ENCODE data around the gene KCND3.

KCND3 gene

DNA sequence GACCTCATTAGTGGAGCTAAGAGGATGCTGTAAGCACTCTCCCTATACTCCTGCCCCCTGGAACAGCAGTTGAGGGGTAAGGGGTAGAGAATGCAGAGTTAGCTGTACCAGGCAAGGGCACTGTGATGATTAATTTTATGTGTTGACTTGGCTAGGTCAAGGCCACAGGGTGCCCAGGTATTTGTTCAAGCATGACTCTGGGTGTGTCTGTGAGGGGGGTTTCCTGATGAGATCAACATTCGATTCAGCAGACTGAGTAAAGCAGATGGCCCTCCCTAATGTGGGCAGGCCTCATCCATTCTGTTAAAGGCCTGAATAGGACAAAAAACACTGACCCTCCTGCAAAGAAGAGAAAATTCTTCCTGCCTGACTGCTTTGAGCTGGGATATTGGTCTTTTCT is 110.8 kb downstream of the KCND3 start:
- no peak for DNase-seq

DNA sequence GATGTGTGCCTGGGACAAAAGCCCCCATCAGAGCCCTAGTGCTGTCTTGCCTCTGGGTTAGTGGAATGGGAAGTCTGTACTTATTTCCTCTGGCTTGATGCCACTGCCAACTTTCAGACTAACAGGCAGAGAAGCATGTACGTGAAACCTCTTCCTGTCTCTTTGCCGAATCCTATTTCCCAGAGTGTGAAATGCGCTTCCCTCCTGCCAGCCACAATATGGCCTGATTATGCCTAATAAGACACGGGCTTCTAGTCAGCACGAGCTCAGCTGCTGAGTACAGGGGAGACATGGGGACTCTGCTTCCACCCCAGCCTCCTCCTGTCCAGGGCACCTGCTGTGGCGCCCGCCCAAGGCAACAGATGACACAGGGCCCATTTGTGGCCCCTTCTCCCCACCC is 111.4 kb downstream of the KCND3 start:
- DNase-seq, result no peak

DNA sequence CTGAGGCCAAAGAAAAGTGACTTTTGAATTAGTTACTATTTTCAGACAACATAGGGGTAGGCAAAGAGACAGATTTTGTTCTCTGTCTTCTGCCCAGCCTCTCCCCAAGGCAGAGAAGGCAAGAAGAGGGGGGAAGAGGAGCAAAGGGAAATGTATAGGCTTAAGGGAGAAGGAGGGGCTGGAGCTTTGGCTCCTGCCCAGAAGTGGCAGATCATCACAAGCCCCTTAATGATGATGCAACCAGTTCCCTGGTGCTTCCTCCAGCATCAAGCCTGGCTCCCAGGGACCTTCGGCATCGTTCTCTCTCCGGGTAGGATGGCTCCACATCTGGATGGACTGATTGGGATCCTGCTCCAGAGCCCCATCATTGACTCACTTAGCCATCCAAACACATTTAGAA is 112.8 kb downstream of the KCND3 start:
- DNase-seq, result no peak

DNA sequence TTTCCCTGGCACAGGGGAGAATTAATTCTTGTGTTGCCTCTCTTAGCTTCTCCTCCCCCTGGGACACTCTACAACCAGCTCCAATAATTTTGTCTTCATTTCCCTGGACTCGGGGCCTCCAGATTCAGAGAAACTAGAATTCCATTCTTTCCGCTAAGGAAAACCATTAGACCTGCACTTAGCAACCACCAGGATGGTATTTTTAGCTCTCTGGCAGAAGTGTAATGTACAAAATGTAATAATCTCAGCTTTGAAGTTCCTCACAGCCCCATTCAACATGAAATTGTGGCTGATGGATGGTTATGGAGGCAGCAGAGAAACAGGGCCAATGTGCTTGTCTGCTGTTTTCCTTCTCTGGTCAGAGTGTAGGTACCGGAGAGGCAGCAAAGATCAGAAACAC is 113.8 kb downstream of the KCND3 start:
- DNase-seq, result no peak

DNA sequence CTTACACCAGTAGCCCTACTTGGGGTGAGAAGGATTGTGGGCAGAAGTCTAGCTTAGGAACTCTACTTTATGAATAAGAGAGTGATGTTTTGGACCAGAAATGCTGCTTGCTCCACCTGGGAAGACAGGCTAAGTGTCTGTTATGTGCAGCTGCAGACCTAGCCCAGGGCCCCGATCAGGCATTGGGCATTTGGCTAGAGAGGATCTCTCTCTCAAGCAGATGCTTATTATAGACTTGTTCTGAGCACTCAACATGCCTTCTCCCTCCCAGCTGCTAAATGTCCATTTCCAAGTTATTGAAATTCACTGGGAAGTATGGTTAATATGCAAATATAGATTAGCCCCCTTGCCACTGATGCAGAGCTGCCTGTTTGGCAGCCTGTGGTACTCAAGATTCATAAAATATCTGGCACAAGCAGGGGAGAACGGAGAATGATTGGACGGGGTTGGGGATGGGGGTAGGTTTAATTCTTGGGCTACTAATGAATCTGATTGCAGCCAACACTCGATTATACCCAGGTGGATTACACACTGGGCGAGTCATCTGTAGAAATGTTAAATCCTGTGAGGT is 115.9 kb downstream of the KCND3 start:
- DNase-seq, result no peak

DNA sequence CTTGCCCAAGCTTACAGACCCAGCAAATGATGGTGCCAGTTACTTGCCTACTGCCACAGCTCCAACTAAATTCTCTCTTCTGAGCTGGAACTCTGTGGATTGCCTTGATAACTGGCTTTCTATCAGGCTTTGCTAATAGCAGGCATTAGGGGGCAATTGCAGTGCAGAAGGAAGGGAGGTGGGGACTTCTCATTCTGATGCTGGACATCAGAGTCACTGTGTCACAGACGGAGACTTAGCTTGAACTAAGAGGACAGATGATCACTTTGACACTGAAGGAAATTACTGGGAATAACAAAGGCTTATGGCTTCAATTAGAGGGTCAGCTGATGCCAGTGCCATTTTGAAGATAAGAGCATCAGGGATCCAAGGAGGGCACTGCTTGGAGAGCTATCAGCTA is 119.3 kb downstream of the KCND3 start:
- DNase-seq, result no peak

DNA sequence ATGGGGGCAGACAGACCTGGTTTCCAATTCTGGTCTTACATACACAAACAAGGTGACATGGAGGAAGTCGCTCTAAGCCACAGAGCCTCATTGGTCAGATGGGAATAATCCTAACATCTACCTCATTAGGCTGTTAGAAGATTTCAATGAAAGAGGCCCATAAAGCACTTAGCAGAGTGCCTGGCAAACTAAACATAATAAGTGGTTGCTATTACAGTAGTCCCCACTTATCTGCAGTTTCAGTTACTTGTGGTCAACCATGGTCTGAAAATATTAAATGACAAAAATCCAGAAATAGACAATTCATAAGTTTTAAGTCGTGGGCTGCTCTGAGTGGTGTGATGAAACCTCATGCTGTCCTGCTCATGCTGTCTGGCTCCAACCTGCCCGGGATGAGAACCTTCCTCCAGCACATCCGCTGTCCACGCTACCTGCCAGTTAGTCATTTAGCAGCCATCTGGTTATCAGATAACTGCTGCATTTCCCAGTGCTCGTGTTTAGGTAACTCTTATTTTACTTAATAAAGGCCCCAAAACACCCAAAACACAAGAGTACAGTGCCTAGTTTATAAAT is 121.5 kb downstream of the KCND3 start:
- no peak for DNase-seq

DNA sequence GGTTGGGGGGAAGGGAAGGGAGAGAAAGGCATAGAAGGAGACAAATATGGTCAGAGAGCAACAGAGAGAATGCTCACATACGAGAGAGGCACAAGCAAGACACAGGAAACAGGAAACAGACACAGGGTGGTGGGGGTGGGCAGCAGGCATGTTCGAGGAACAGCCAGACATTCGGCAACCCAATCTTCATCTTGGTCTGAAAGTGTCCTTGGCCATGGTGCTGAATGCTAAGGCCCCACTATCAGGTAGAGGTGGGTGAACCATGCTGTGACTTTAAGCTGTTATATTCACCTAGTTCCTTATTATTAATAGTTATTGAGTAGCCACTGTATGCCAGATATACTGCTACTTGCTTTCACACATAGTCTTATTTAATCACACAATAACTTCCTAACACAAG is 124.6 kb downstream of the KCND3 start:
- DNase-seq, result no peak

DNA sequence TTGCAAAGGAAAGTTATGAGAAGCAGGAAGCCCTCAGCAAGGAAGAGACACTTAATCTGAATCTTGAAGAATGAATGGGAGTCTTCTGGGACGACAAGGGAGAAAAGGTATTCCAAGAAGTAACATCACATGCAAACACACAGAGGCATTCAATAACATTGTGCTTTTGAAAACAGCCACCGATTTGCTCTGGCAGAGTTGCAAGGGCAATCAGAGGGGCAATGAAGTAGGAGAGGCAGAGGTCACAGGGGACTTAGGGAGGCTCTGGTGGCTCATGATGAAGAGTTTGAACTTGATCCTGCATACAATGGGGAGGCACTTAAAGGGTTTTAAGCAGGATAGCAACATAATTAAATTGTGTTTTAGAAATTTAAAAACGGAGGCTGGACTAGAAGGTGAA is 126.1 kb downstream of the KCND3 start:
- DNase-seq, result no peak

DNA sequence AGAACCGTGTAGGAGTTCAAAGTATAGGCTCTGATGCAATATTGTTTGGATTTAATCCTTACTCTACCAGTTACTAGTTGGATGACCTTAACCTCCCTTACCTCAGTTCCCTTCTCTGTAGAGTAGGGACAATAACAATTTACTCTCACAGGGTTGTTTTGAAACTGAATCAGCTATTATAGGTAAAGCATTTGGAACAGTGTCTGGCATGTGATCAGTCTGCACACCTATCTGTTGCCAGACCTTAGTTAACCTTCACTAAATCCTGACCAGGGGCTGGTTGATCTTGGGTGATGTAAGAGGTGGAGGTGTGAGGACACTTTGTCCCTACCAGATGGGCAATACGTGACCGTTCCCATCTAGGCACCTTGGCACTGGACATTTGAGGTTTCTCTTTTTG is 126.9 kb downstream of the KCND3 start:
- no peak for DNase-seq

DNA sequence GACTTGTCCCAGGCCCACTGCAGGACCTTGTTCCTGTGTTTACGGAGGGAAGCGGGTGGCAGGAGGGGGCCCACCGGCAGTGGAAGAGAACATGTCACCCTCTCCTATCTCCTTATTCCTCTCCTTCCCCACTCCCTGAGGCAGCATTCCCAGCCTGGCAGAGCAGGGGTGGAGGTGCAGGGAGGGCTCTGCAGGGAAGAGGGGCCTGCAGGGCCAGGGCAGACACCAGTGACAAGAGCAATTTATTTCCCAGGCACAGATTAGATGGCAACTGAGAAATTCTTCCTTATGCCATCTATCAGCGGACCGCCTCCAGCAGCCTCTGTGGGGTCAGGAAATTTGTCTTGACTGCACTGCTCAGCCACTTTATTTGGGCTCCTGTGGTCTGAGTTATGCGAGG is 127.9 kb downstream of the KCND3 start:
- no peak for DNase-seq

DNA sequence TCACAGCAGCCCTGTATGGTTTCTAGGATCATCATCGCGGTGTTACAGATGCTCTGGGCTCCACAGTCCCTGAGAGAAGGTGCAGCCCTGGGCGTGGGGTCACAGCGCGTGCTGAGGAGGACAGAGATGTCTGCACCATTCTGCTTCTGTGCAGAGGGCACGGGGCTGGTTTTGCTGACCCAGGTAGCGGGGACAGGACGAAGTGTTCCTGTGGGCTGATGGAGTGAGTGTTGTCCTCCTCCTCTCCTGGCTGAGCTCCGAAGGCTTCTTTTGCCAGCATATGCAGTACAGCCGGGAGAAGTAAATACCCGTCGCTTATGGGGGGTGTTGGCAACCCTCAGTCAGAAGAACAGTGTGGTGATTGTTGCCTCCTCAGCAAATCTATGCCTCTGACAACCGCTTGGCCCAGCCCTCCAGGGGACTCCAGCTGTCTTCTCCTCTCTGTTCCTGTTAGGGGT is 132.2 kb downstream of the KCND3 start:
- no peak for DNase-seq

DNA sequence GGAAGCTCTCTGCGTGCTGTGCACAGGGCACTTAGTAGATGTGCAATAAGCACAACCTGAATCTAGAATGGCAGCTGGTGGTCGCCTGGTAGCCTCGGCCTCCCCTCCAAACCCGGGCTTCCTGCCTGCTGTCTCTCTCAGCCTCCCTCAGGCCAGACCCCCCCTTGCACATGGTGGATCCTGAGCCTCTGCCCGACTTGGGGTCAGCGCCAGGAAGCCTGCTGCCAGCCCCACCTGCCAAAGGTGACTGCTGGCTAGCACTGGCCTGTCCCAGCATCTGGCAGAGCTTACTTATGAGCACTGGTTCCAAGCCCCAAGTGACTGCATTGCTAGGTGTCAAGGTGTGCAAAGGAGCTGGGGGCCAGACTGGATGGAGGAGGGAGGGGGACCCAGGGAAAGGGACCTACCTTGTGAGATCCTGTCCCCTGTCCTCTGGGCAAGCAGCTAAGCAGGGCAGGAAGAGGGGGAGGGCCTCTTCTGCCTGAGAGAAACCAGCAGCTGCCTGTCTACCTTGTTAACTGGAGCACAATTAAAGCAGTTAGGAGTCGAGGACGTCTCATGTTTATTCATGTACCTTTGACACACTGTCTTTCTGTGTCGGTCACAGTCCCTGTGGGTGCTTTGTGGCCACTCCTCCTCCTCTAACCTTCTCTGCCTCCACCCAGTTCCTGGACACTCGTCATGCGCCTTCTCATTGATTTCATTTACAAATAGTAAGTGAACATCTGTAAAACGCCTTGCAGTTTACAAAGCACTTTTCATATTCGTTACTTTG is 132.9 kb downstream of the KCND3 start:
- no peak for DNase-seq

DNA sequence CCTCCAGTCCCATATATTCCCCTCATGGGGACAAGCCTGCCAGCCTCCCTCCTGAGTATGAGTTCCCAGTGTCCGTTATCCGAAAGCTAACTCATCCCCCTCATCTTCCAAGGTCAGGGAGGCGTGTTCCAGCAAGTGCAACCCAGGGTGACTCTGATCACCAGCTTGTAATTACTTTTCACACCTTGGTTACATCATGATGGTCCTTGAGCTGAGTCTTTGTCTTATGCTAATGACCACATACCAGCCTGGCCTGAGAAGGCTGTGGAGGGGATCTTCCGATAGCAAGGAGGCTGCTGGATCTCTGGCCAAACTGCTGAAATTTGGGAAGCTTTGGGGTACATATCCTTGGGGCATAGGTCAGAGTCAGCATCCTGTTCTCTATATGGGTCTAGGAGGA is 134.2 kb downstream of the KCND3 start:
- DNase-seq, result no peak

DNA sequence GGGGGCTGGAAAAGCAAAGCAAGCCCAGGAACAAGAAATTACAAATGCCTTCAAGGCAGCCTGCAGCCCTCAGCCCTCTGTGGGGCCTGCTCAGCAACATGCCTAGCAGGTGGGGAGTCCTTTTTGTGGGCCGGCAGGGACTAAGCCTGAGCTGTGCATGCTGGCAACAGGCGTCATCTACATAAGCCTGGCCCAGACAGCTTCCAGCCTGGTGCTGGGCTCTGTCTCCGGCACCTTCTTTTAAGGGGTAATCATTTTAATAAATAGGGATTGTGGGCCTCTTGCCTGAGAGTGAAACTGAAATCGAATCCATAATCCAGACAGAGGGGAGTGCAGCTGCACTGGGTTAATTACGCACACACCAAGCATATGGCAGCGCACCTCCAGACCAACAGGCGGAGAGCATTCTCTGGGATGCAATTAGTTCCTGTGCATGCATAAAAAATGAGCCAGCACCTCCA is 137.2 kb downstream of the KCND3 start:
- DNase-seq, result no peak

DNA sequence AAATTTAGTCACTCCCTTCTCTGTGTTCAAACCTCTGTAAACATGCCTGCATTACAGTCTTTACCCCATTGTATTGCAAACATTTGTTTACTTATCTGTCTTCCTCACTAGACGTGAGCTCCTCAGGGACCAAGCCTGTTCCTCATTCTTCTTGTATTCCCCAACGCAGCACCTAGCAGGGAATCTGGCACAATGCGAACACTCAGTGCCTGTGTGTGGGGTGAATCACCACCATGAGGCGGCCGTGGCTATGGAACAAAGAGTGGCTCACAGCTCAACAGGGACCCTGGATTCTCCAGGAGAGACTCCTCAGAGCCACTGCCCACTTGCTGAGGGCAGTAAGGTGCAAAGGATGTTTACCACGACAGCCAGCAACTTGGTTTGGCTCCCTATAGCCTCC is 137.9 kb downstream of the KCND3 start:
- no peak for DNase-seq

DNA sequence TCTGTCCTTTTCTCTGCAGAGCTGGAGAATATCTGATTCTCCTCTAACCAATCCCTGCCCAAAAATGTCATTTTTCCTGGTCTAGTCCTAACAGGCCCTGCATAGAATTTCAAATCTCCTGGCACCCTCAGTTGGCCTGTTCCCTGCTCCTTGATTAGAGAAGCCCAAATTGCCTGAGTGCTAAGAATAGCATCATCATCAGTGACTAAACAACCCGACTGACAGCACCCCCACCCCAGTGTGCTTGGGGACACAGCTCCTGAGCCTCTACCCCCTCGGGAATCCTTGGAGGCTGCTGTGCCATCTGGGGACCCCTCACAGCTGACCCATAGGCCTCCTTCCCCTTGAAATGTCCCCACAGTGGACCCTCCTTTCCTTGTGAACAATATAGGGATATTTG is 139.4 kb downstream of the KCND3 start:
- DNase-seq, result no peak

DNA sequence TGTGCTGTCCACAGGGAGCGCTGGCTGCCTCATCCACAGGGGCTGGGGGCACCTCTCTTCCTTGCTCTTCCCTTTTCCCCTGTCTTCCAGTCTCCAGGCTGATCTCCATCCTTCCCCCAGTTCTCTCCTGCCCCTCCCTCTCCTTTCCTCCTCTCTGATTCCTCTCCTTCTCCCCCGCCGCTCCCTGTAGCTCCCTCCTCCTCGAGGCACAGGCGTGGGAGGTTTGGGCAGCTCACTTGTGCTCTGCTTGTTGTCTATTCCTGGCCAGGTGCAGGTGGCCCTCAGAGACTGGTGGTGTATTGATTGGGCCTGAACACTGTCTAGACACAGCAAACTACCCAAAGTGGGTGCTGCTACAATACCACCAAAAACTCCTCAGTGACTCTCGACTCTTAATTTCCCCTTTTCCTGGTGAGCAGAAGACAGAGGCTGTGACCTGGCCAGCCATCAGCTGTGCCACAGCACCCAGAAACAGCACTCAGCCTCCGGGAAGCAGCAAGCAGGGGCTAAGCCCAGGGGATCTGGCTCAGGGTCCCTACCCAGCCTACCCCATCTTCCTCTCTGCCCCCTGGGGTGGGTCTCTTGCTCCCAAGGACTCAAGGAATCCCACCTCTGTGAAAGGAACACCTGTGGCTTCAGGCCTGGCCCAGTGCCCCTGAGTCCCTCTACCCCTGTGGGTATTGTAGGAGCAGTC is 140.5 kb downstream of the KCND3 start:
- DNase-seq, result no peak

DNA sequence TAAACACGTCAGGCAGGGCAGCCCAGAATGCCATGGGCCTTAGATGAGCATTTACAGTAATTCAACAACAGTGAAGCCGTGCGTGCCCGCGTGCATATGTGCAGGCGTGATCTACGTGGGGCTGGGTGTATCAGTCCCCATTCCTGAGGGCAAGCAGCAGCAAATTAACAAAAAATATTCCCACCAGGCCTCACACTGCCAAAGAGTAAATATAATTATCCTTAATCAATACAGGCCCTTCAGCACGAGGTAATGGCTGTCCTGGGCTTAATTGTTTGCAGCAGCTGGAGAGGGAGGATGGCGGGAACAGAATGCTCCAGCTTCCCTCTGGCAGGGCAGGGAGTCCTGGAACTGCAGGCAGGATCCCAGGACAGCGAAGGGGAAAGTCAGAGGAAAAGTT is 142.0 kb downstream of the KCND3 start:
- no peak for DNase-seq

DNA sequence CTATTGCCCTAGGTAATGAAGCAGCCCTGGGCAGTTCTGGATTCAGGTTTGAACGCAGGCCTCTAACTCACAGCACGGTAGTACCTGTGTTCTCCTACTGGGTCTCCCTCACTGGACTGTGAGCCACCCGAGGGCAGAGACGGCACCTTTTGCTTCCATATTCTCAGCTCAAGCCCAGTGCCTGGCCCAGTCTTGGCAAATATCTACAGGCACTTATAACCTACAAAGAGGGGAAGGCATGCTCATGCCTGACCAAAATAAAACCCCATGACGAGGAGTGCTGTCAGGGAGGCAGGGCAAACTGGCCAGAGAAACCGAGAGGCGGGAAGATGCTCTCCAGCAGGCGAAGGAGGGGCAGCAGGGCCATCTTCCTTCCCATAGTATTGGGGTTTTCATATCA is 142.6 kb downstream of the KCND3 start:
- DNase-seq, result no peak

DNA sequence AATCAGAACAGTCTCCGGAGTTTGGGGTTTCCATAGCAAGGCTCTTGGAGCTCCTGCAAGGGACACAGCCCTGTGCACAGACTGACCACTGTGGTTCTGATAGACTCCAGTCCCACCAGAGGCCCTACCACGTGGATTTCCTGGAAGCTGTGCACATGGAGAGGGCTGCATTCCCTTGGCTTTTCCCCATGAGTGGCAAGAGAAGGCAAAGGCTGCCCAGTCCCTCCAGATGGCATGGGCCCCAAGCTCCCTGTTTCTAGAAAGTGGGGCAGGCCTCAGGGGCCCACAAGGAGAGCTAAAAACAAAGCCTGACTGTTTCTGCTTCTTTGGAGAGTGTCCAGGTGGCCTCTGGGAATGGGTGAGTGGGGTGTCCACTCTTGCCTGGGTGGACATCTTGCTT is 146.3 kb downstream of the KCND3 start:
- DNase-seq, result no peak

DNA sequence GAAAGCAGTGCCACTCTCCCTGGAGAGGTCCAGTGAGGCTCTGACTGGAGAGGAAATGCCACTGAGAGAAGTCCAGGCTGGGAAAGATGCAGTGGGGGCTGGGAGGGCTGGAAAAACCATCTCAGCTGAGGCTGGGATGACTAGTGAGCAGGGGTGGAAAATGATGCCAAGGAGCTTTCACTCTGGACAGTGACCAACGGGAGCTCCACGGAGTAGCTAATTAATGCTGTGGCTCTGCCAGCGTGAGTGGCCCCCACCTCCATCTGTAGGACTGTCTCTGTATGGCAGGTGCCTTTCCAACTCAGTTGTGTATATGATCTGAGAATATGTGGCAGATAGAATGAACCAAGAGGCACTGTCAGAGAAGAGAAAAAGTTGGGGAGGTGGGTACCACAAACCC is 147.1 kb downstream of the KCND3 start:
- DNase-seq, result no peak

DNA sequence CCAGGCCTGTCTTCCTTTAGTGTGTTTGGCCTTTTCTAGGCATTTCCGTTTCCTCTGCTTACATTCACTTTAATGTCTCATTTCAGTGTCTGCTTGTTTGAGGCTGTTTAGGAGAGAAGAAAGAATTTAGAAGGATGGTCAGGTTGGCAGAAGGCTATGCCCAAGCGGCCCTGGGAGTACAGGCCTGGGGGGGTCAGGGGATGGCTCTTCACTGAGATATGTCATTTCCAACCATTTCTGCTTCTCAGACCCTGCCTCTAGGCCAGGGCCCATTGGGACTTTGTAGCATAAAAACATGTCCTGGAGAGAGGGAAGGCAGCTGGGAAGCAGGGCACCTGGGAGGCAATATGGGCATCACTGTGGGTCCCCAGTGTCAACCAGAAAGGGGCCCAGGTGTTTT is 147.7 kb downstream of the KCND3 start:
- DNase-seq, result no peak

DNA sequence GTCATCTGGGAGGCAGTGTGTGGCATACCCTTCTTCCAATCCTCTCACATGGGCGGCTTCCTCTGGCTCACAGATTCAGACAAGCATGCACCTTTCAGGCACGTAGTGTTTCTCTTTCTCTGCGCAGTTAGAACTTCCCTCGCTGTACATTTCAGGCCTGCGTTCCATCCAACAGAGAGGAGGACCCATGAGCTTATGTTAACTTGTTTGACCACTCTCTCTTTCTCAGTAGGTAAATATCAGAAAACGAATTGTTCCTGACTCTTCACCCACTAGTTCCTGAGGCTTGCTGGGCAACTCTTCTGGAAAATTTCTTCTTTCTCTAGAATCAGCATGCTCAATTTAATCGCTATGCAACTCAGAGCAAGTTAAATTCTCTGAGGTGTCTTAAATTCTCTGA is 148.3 kb downstream of the KCND3 start:
- DNase-seq, result no peak

Measured in femur (tissue), 1 donor.